ENCODE results near the gene L3MBTL4.

DNA sequence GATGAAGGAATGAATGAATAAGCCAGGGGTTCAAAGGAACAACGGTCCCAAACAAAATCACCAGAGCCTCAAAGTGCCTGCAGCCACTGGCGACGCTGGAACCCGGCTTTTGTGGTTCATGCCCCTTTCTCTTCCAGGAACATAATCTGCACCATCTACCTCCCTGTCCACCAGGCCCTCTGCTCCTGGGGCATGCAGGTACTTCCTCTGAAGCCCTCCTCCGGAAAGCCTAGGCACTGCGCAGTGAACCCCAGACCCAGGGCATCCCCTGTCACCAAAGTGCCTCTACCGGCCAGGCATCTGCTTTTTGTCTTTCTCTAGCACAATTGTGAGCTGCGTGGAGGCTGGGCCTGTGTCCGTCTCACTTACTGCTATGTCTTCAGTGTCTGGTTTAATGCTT lies 420.8 kb downstream of the L3MBTL4 start:
- TF ChIP-seq, protein P1, sequence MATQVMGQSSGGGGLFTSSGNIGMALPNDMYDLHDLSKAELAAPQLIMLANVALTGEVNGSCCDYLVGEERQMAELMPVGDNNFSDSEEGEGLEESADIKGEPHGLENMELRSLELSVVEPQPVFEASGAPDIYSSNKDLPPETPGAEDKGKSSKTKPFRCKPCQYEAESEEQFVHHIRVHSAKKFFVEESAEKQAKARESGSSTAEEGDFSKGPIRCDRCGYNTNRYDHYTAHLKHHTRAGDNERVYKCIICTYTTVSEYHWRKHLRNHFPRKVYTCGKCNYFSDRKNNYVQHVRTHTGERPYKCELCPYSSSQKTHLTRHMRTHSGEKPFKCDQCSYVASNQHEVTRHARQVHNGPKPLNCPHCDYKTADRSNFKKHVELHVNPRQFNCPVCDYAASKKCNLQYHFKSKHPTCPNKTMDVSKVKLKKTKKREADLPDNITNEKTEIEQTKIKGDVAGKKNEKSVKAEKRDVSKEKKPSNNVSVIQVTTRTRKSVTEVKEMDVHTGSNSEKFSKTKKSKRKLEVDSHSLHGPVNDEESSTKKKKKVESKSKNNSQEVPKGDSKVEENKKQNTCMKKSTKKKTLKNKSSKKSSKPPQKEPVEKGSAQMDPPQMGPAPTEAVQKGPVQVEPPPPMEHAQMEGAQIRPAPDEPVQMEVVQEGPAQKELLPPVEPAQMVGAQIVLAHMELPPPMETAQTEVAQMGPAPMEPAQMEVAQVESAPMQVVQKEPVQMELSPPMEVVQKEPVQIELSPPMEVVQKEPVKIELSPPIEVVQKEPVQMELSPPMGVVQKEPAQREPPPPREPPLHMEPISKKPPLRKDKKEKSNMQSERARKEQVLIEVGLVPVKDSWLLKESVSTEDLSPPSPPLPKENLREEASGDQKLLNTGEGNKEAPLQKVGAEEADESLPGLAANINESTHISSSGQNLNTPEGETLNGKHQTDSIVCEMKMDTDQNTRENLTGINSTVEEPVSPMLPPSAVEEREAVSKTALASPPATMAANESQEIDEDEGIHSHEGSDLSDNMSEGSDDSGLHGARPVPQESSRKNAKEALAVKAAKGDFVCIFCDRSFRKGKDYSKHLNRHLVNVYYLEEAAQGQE (IDR thresholded peaks at IDR 0.05; ENCODE audit: low read depth): no peak
- no peak for TF ChIP-seq RAD21 (IDR thresholded peaks at IDR 0.05; ENCODE audit: low read depth)
- TF ChIP-seq EP300 (IDR thresholded peaks at IDR 0.05; ENCODE audit: borderline replicate concordance): no peak
- TF ChIP-seq, protein P2, sequence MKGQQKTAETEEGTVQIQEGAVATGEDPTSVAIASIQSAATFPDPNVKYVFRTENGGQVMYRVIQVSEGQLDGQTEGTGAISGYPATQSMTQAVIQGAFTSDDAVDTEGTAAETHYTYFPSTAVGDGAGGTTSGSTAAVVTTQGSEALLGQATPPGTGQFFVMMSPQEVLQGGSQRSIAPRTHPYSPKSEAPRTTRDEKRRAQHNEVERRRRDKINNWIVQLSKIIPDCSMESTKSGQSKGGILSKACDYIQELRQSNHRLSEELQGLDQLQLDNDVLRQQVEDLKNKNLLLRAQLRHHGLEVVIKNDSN (IDR thresholded peaks at IDR 0.05): no peak
- TF ChIP-seq MAX (IDR thresholded peaks at IDR 0.05): no peak
- TF ChIP-seq EGR1 (IDR thresholded peaks at IDR 0.05): no peak
